Upper lobe of left lung (tissue), 4 donors: Measurements from ENCODE around the gene ZBTB22.

Source experiments
- EP300 ChIP-seq, 4 donors: sonication (generic); formaldehyde crosslinking; IDR thresholded peaks; one replicate each; pipeline ENCODE4 v1.5.1; 2017; ENCODE audit warnings: antibody characterized with exemption in 4 of 4, control low read depth in 2 of 4
- POLR2A ChIP-seq, 4 donors: fragments of 450-650 bp; IDR thresholded peaks; one replicate each; pipeline ENCODE4 v1.5.1; 2016 to 2017; ENCODE audit warnings: antibody characterized with exemption in 4 of 4, mild to moderate bottlenecking in 2 of 4
- TF ChIP-seq, protein P1 (sequence below), 6 experiments: fragments of 450-650 bp in 4 of 6; fragments of 200-600 bp in 2 of 6; sonication (generic) in 2 of 6; IDR thresholded peaks; one replicate each; pipeline ENCODE4 v1.5.1; 2016 to 2019; ENCODE audit warnings: antibody characterized with exemption in 6 of 6

DNA sequence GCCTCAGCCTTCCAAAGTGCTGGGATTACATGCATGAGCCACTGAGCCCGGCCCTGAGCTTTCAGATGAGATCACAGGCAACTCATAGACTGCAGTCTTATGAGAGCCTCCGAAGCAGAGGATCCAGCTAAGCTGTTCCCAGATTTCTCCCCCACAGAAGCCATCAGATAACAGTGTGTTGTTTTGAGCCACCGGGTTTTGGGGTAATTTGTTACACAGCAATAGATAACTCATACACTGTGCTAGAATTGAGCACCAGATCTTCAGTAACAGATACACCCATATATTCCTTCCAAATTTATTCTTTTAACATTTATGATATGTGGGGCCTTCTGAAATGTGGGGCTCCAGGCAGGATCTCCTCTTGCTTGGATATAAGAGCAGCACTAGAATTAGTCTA is 19.0 kb upstream of the ZBTB22 start:
- no peak for TF ChIP-seq EP300 (IDR thresholded peaks at IDR 0.05)
- TF ChIP-seq, protein P1, sequence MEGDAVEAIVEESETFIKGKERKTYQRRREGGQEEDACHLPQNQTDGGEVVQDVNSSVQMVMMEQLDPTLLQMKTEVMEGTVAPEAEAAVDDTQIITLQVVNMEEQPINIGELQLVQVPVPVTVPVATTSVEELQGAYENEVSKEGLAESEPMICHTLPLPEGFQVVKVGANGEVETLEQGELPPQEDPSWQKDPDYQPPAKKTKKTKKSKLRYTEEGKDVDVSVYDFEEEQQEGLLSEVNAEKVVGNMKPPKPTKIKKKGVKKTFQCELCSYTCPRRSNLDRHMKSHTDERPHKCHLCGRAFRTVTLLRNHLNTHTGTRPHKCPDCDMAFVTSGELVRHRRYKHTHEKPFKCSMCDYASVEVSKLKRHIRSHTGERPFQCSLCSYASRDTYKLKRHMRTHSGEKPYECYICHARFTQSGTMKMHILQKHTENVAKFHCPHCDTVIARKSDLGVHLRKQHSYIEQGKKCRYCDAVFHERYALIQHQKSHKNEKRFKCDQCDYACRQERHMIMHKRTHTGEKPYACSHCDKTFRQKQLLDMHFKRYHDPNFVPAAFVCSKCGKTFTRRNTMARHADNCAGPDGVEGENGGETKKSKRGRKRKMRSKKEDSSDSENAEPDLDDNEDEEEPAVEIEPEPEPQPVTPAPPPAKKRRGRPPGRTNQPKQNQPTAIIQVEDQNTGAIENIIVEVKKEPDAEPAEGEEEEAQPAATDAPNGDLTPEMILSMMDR (IDR thresholded peaks at IDR 0.05): no peak
- no peak for TF ChIP-seq POLR2A (IDR thresholded peaks at IDR 0.05)
